22Rv1 (cell line): ENCODE data around the gene SPOCK1.

Experiments
- H3K27ac ChIP-seq: fragments of 450-650 bp; 2 replicates; pipeline ENCODE4 v1.5.1; 2017
- ZFX ChIP-seq: fragments of 450-650 bp; IDR thresholded peaks from 2 replicates; pipeline ENCODE4 v1.6.1; 2017; ENCODE audit warnings: antibody characterized with exemption, borderline replicate concordance
- TF ChIP-seq, protein P1 (sequence below): fragments of 450-650 bp; IDR thresholded peaks from 2 replicates; pipeline ENCODE4 v1.5.1; 2017; ENCODE audit warnings: mild to moderate bottlenecking

Gene SPOCK1

GRCh38 chr5:137312011-137312410 lies 187.1 kb downstream of the SPOCK1 start:
- H3K27ac ChIP-seq, result no peak overlapping the region
- TF ChIP-seq, protein P1, sequence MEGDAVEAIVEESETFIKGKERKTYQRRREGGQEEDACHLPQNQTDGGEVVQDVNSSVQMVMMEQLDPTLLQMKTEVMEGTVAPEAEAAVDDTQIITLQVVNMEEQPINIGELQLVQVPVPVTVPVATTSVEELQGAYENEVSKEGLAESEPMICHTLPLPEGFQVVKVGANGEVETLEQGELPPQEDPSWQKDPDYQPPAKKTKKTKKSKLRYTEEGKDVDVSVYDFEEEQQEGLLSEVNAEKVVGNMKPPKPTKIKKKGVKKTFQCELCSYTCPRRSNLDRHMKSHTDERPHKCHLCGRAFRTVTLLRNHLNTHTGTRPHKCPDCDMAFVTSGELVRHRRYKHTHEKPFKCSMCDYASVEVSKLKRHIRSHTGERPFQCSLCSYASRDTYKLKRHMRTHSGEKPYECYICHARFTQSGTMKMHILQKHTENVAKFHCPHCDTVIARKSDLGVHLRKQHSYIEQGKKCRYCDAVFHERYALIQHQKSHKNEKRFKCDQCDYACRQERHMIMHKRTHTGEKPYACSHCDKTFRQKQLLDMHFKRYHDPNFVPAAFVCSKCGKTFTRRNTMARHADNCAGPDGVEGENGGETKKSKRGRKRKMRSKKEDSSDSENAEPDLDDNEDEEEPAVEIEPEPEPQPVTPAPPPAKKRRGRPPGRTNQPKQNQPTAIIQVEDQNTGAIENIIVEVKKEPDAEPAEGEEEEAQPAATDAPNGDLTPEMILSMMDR, result no peak
- TF ChIP-seq ZFX, result no peak

DNA sequence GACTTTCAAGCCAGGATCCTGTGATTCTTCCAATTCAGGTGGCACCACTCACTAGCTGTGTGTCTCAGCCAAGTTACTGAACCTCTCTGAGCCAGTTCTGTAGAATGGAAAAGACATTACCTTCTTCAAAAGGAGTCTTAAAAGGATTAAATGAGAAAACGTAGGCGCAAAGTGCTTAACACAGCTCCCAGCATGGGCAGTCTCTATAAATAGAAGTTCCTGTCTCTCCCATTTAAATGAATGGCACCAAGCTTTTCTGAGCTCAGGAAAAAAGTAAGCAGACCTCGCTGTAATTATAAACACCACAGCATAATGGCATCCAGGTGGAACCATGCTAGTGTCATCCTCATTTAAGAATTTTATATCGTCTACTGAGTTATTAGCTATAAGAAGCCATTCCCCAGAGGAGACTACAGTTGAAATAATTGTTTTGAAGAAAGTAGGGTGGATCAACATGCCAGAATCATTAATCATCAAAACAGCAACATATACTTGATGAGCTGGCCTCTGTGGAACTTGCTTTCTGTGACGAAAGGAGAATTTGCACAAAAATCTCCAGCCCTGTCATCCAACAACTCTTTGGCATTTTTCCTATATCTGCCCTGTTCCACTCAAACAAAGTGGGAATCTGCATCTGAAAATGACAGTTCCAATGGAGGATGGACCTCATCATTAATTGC lies 188.9 kb downstream of the SPOCK1 start:
- H3K27ac ChIP-seq, result 0 out of 2 replicates have a peak overlapping the region, but pooled peaks have one; percentile 14
- TF ChIP-seq ZFX, result no peak

GRCh38 chr5:137309290-137309689 lies 189.8 kb downstream of the SPOCK1 start:
- no peak for TF ChIP-seq ZFX
- TF ChIP-seq, protein P1, result no peak
- H3K27ac ChIP-seq, result no peak overlapping the region

GRCh38 chr5:137308311-137308710 lies 190.8 kb downstream of the SPOCK1 start:
- no peak overlapping the region for H3K27ac ChIP-seq
- no peak for TF ChIP-seq ZFX
- TF ChIP-seq, protein P1, result no peak

- TF ChIP-seq ZFX, result no peak
- TF ChIP-seq, protein P1, result no peak
- H3K27ac ChIP-seq, result no peak overlapping the region
Measured at GRCh38 chr5:137306903-137307302, 192.2 kb downstream of the SPOCK1 start.

GRCh38 chr5:137305971-137306602 lies 193.0 kb downstream of the SPOCK1 start:
- TF ChIP-seq, protein P1, result no peak
- TF ChIP-seq ZFX, result no peak
- H3K27ac ChIP-seq, result no peak overlapping the region

DNA sequence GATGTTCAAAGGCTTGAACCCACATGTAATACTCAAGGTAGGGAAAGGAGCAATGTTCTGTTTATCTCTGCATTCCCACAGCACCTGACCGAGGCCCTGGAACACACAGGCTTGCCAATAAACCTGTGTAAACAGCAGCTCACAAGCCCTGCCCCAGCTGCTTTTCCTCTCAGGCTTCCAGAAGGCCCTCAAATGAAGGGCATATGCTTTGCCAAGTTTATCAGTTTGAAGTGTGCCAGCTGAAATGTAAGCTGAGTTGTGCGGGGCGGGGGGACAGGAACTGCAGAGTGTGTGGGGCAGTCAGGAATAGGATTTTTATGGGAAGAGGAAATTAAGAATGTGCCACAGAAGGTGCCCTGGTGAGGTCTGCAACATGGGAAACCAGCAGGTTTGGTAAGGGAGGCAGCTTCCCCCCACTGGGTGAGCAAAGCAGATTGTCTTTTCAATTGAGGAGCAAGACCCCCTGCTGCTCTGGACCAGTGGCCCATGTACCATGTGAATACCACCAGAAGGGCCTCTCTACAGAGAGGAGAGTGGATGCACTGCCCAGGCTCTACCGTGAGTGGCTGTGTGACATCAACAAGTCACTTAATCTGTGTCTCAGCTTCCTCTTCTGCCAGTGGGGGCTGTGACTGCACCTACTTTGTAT lies 194.8 kb downstream of the SPOCK1 start:
- TF ChIP-seq, protein P1, result no peak
- TF ChIP-seq ZFX, result no peak
- no peak overlapping the region for H3K27ac ChIP-seq
